Measurements from ENCODE around the gene NID1.

Gene NID1

DNA sequence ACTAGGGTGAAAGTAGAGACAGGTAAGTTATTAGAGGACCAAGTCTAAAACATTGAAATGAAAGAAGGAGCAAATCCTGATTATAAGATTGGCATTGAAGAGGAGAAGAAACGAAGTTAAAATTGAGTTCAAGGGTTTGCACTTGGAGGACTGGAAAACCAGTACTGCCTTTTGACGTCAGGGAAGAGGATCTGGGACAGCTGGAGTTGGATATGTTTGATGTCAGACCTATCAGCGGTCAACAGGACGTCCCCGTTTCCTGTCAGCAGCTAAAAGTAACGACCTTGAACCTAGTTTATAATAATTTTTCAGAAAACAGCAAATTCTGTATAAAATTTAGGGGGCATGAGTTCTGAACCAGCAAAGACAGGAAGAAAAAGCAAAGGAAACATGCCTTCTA, 1.2 kb upstream of the NID1 start:
- in situ Hi-C loops (cut with HindIII; ENCODE audit: low sequenced_read_pairs) = no loop called here
- H3K4me3 ChIP-seq (ENCODE audit: low read depth, low read length) = no peak overlapping the region
- TF ChIP-seq, protein P1, sequence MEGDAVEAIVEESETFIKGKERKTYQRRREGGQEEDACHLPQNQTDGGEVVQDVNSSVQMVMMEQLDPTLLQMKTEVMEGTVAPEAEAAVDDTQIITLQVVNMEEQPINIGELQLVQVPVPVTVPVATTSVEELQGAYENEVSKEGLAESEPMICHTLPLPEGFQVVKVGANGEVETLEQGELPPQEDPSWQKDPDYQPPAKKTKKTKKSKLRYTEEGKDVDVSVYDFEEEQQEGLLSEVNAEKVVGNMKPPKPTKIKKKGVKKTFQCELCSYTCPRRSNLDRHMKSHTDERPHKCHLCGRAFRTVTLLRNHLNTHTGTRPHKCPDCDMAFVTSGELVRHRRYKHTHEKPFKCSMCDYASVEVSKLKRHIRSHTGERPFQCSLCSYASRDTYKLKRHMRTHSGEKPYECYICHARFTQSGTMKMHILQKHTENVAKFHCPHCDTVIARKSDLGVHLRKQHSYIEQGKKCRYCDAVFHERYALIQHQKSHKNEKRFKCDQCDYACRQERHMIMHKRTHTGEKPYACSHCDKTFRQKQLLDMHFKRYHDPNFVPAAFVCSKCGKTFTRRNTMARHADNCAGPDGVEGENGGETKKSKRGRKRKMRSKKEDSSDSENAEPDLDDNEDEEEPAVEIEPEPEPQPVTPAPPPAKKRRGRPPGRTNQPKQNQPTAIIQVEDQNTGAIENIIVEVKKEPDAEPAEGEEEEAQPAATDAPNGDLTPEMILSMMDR (IDR thresholded peaks at IDR 0.05; ENCODE audit: low read depth, low read length) = no peak
- no peak for DNase-seq (ENCODE audit: low read depth, low spot score)

DNA sequence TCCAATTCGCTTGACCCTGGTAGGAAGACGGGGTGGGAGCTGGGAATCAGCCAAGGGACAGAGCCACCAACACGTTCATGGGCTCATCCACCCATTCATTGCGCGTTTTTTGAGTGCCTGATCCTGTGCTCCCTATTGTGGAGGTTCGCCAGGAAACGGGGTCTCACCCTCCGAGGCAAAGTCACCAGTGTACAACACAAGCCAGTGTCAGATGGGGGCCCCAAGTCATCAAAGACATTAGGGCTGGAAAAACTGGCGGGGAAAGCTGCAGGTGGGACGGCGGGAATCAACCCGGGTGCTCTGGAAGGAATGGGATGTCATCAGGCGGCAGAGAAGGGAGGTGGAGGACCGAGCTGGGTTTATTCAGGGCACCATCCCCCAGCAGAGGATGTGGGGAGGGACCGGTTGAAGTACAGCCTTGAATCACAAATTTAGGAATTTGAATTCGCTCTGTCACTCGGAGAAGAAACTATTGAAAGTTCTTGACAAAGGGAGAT, 667 bp upstream of the NID1 start:
- TF ChIP-seq, protein P1 (IDR thresholded peaks at IDR 0.05; ENCODE audit: low read depth, low read length) = no peak
- in situ Hi-C loops (cut with HindIII; ENCODE audit: low sequenced_read_pairs) = no loop called here
- peak overlapping the region; percentile 55 for H3K4me3 ChIP-seq (ENCODE audit: low read depth, low read length)

DNA sequence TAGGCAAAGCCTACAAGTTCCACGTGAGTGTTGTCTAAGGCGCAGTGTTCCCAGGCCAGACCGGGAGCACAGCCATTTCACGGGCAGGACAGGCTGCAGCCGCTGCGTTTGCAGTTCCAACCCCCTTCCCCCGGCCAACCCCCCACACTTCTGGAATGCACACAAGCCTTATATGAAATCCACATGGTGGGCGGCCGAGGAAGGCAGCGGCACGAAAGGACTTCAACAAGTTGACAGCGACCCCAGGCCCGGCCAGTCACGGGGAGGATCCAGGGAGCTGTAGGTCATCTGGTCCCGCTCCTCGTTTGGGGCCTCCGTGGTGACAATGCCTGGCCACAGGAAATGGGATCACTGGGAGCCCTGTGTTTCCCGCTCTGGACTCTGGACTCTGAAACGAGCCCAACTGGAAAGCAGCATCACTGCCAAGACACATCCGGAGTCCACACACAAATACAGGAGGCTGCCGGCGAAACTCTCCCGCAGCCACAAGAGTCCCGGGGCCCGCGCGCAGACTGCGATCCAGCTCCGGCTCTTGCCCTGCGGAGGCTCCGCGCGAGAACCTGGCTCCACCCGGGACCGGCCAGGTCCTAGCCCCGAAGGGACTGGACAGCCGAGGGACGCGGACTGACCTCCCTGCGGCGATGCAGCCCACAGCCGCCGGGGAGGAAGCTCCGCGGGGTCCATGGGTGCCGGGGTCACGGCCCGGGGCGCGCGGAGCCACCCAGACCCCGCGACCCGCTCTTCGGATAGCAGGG, 794 bp downstream of the NID1 start:
- H3K4me3 ChIP-seq (ENCODE audit: low read depth, low read length) = peak overlapping the region; percentile 55
- TF ChIP-seq, protein P1 (IDR thresholded peaks at IDR 0.05; ENCODE audit: low read depth, low read length) = no peak
- DNase-seq (ENCODE audit: low read depth, low spot score) = peak; percentile 63
- in situ Hi-C loops (cut with HindIII; ENCODE audit: low sequenced_read_pairs) = no loop called here

More for the DNA sequence above, 667 bp upstream of the NID1 start:
- no peak for DNase-seq (ENCODE audit: low read depth, low spot score)

DNA sequence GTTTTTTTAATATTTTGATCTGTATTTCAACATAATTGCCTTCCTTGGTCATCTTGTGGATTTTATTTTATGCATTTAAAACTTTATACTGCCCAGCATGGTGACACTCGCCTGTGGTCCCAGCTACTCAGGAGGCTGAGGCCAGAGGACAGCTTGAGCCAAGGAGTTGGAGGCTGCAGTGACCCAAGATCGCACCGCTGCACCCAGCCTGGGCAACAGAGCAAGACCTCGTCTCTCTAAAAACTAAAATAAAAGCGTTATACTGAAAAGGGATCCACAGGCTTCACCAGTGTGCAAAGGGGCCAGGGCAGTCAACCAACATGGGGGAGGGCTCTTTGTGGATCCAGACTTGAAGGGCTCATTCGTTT, 1.4 kb downstream of the NID1 start:
- H3K4me3 ChIP-seq (ENCODE audit: low read depth, low read length) = peak overlapping the region; percentile 55
- TF ChIP-seq, protein P1 (IDR thresholded peaks at IDR 0.05; ENCODE audit: low read depth, low read length) = no peak
- peak; percentile 32 for DNase-seq (ENCODE audit: low read depth, low spot score)
- in situ Hi-C loops (cut with HindIII; ENCODE audit: low sequenced_read_pairs) = no loop called here

DNA sequence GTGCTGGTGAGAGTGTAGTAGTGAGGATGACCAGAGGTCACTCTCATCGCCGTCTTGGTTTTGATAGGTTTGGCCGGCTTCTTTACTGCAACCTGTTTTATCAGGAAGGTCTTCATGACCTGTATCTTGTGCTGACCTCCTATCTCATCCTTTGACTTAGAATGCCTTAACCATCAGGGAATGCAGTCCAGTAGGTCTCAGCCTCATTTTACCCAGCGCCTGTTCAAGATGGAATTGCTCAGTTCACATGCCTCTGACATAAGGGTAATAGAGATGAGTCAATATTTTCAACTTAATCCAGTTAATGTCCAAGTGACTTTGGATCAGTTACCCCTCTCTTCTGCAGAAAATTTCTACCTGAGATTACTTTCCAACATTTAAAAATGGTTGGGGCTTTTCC, 4.6 kb downstream of the NID1 start:
- no peak for DNase-seq (ENCODE audit: low read depth, low spot score)
- TF ChIP-seq, protein P1 (IDR thresholded peaks at IDR 0.05; ENCODE audit: low read depth, low read length) = no peak
- H3K4me3 ChIP-seq (ENCODE audit: low read depth, low read length) = no peak overlapping the region
- in situ Hi-C loops (cut with HindIII; ENCODE audit: low sequenced_read_pairs) = no loop called here

DNA sequence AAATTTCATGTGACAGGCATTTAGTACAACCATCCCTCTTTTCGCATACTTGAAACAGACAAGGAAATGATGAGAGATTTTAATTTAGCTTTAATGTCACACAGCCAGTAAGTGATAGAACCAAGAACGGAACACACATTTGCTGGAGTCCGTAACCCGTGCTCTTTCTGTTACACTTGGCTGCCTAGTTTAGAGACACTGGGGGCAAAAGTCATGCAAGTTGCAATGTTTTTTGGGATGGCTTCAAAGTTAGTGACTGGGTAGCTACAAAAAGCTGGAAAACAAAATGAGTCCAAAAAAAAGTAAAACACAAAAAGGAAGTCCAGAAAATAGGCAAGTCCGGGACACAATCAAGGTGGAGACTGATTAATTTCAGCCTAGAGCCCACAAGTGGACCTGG, 5.9 kb downstream of the NID1 start:
- in situ Hi-C loops (cut with HindIII; ENCODE audit: low sequenced_read_pairs) = no loop called here
- TF ChIP-seq, protein P1 (IDR thresholded peaks at IDR 0.05; ENCODE audit: low read depth, low read length) = no peak
- DNase-seq (ENCODE audit: low read depth, low spot score) = no peak
- H3K4me3 ChIP-seq (ENCODE audit: low read depth, low read length) = no peak overlapping the region

Data from astrocyte of the spinal cord (primary cell).